HTR-8/SVneo (cell line): ENCODE results near the gene TNFAIP8L1.

Experiments used
- DNase-seq: peaks from one replicate; pipeline ENCODE4 v3.0.0; 2011; ENCODE audit warnings: low spot score, mixed read lengths; ENCODE audit not compliant: insufficient read length
- FAIRE-seq: peaks from 2 replicates; lab custom pipeline; 2011; peaks lifted over from hg19 to GRCh38; lab: Jason Lieb, UNC

TNFAIP8L1 gene

DNA sequence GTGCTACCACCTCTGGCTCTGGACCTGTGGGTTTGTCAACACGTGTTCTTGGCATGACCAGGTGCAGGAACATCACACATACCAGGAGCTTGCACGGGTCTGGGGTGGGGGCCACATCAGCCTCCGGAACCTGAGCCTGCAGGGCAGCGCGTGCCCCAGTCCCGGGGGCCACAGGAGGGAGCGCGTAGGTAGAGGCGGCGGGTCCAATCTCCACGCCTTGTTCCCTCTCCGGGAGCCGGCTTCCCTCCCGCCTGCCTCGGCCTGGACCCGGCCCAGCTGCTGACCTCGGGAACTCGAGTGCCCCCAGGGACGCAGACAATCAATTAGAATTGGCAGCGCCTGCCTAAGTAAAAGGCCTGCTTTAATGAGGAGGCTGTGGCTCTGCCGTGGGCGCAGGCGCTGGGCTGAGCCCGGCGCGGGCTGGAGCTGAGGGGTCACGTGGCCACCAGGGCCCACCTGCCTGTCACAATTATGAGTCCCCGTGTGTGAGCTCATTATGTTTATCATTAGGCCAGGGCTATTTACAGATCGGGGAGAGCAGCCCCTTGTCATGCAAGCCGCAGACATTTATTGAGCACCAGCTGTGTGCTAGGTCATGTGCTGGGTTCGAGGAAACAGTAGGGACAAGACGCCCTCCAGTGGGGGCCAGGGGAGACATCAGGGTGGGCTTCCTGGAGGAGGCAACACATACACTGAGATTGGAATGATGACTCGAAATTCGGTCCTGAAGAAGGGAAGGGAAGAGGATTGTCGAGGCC lies 32.2 kb upstream of the TNFAIP8L1 start:
- FAIRE-seq: no peak
- DNase-seq: no peak

- DNase-seq (no peak), FAIRE-seq (no peak)
Observed at GRCh38 chr19:4609878-4610511, 29.3 kb upstream of the TNFAIP8L1 start.

DNA sequence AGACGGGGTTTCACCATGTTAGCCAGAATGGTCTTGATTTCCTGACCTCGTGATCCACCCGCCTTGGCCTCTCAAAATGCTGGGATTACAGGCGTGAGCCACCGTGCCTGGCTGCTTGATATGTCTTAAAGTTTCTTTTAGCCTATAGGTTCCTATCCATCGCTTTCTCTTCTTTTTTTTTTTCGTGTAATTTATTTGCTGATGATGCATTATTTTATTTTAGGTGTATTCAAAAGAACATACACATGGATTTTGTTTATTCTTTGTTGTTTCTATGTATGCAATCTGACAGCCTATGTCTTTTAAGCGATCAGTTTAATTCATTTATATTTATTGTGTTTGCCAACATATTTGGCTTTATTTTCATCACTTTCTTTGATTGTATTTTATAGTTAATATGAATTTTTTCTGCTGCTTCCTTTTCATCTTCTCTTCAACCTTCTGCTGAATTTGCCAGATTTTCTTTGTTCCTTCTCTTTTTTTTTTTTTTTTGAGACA lies 26.0 kb upstream of the TNFAIP8L1 start:
- FAIRE-seq: no peak
- no peak for DNase-seq

- DNase-seq (no peak), FAIRE-seq (no peak)
Observed at GRCh38 chr19:4618019-4618418, 21.3 kb upstream of the TNFAIP8L1 start.

- DNase-seq: no peak
- no peak for FAIRE-seq
Observed at GRCh38 chr19:4619668-4620294, 19.5 kb upstream of the TNFAIP8L1 start.

DNA sequence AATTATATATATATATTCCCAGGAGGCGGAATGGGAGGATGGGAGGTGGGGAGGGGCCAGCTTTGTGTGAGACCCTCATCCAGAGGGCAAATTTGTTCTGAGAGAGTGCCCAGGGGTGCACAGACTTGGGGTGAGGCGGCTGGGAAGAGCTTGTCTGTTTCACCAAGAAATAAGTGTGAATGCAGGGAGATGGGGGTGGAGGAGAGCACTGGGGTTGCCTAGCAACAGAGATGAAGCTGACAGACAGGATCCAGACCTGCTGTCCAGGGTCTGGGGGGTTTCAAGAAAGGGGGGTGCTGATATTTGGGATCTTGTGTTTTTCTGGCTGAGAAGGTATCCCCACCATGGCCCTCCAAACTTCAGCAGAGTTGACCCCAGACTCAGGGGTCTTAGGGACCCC lies 18.6 kb upstream of the TNFAIP8L1 start:
- DNase-seq (no peak), FAIRE-seq (no peak)

GRCh38 chr19:4622695-4623421 lies 16.5 kb upstream of the TNFAIP8L1 start:
- no peak for FAIRE-seq
- DNase-seq: no peak

DNA sequence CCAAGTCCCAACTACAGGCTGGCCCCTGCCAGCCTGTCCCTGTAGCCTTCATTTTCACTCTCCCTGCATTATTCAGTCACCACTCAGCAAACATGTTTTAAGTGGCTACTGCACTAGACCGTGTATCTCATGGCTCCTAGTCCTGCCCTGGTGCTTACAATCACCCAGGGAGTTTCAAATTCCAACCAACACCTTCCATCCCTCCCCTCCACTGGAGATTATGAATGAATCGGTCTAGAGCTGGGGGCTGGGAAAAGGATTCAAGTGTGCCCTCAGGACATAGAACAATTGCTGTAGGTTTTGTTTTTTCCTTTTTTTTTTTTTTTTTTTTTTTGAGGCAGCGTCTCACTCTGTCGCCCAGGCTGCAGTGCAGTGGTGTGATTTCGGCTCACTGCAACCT lies 15.0 kb upstream of the TNFAIP8L1 start:
- FAIRE-seq (no peak), DNase-seq (no peak)

- FAIRE-seq (no peak), DNase-seq (no peak)
Observed at GRCh38 chr19:4624733-4625362, 14.5 kb upstream of the TNFAIP8L1 start.

DNA sequence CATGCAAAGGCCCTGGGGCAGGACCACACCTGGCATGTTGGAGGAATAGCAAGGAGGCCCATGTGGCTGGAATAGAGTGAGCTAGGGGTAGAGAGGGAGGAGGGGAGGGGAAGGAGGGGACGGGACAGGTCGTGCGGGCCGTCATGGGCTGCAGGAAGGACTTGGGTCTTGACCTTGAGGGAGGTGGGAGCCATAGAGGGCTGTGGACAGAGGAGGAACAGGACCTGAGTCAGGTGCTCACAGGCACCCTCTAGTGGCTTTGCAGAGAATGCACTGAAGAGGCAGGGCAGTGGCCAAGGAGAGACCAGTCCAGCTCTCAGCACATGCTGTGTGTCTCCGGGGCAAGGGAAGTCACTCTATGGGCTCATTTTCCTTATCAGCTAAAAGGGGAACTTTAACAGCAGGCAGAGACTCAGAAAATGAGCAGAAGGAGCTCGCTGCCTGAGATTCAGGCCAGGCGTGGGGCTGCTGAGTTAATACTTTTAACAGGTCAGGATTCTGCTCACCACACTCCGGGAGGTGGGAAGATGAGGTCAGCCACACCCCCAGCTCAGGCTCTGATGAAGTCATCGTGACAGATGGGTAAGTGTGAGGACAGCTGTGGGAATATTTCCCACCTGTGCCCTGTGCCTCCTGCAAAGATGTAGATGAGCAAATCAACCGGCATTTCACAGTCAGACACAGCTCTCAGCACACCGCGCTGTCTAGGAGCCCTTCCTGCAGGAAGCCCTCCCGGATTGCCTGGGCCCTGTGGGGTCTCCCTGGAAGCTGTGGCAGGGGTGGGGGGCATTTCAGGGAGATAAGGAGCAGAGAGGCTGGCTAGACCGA lies 6.0 kb upstream of the TNFAIP8L1 start:
- FAIRE-seq (no peak), DNase-seq (peak; percentile 71)

GRCh38 chr19:4635754-4636116 lies 3.6 kb upstream of the TNFAIP8L1 start:
- DNase-seq (no peak), FAIRE-seq (no peak)

- DNase-seq: peak; percentile 65
- FAIRE-seq: no peak
Observed at GRCh38 chr19:4636151-4636717, 3.1 kb upstream of the TNFAIP8L1 start.

DNA sequence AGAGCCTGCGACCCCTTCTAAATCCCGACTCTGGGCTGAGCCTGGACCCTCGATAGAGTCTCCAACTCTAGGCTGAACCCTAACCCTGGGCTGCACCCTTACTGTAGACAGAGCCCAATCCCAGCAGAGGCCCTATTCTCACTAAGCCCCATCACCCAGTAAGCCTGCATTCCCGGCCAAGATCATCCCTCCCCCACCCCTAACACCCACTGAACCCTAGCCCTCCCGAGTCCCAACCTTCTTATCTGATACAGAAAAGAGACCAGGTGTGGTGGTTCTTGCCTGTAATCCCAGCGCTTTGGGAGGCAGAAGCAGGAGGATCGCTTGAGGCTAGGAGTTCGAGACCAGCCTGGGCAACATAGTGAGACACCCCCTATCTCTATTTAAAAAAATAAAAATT lies 2.6 kb upstream of the TNFAIP8L1 start:
- no peak for DNase-seq
- FAIRE-seq: no peak

GRCh38 chr19:4638317-4638716 lies 999 bp upstream of the TNFAIP8L1 start:
- FAIRE-seq (no peak), DNase-seq (no peak)

GRCh38 chr19:4639531-4640246 lies 373 bp downstream of the TNFAIP8L1 start:
- DNase-seq (no peak), FAIRE-seq (no peak)

- DNase-seq (no peak), FAIRE-seq (no peak)
Observed at GRCh38 chr19:4640247-4641000, 1.1 kb downstream of the TNFAIP8L1 start.

- no peak for FAIRE-seq
Observed at GRCh38 chr19:4641132-4641531, 1.8 kb downstream of the TNFAIP8L1 start.

GRCh38 chr19:4642625-4643024 lies 3.3 kb downstream of the TNFAIP8L1 start:
- FAIRE-seq (no peak), DNase-seq (no peak)

More at GRCh38 chr19:4641132-4641531, 1.8 kb downstream of the TNFAIP8L1 start:
- no peak for DNase-seq
